SK-N-MC (cell line): ENCODE measurements around the gene ACP4.

Source experiments
- DNase-seq: peaks from one replicate; pipeline ENCODE4 v3.0.0-alpha.2; 2011; ENCODE audit warnings: low read depth, low spot score
- H3K27ac ChIP-seq: fragments of 200-600 bp; sonication (generic); 2 replicates; pipeline ENCODE4 v1.5.1; 2016; ENCODE audit warnings: mixed run types
- H3K36me3 ChIP-seq: fragments of 200-600 bp; sonication (generic); 2 replicates; pipeline ENCODE4 v1.6.1; 2017; ENCODE audit warnings: antibody characterized with exemption, low read length, mixed read lengths; ENCODE audit not compliant: insufficient read depth
- H3K4me3 ChIP-seq: fragments of 200-600 bp; sonication (generic); 2 replicates; pipeline ENCODE4 v1.5.1; 2016
- H3K9ac ChIP-seq: fragments of 200-600 bp; sonication (generic); 2 replicates; pipeline ENCODE4 v1.8.0; 2017; ENCODE audit warnings: mixed run types, mixed read lengths; ENCODE audit not compliant: insufficient read length
- H3K9me3 ChIP-seq: fragments of 200-600 bp; sonication (generic); 2 replicates; pipeline ENCODE4 v1.6.1; 2017; ENCODE audit warnings: low read depth, mild to moderate bottlenecking, antibody characterized with exemption, low read length, moderate library complexity, mixed read lengths
- EZH2 ChIP-seq: fragments of 200-600 bp; sonication (generic); IDR thresholded peaks from one replicate; pipeline ENCODE4 v1.6.1; 2017; ENCODE audit warnings: antibody characterized with exemption
- FOXP2 ChIP-seq: optimal IDR thresholded peaks from 2 replicates; pipeline ENCODE3; 2011; ENCODE audit warnings: mild to moderate bottlenecking, moderate library complexity; ENCODE audit not compliant: insufficient read depth; ENCODE audit errors: extremely low read length, control extremely low read depth
- POLR2AphosphoS5 ChIP-seq: IDR thresholded peaks from 2 replicates; pipeline ENCODE4 v1.6.1; 2012; ENCODE audit warnings: mild to moderate bottlenecking, low read depth, low read length, borderline replicate concordance

The ACP4 gene

GRCh38 chr19:50844296-50844935 lies 54.2 kb downstream of the ACP4 start:
- Histone ChIP-seq H3K9ac (no peak overlapping the region), H3K4me3 (no peak overlapping the region), H3K27ac (no peak overlapping the region), H3K36me3 (no peaks in the 10 kb centered on the region), H3K9me3 (no peaks in the 10 kb centered on the region)
- no peak for DNase-seq
- TF ChIP-seq EZH2, result no peak
- no peak for TF ChIP-seq POLR2AphosphoS5
- TF ChIP-seq FOXP2, result no peak
